ENCODE data around the gene KIF23.

The KIF23 gene

GRCh38 chr15:69395460-69395859 lies 18.7 kb upstream of the KIF23 start:
- H3K9ac ChIP-seq (ENCODE audit: low read length), result no peak overlapping the region
- H3K27me3 ChIP-seq (replicated peaks; ENCODE audit: control insufficient read depth, insufficient read depth, low read length), result no peaks in the 10 kb centered on the region
- H3K4me1 ChIP-seq (ENCODE audit: control insufficient read depth, insufficient read depth, low read length), result peaks cover 5% of the 10 kb centered on the region
- no peak overlapping the region for H3K4me3 ChIP-seq (ENCODE audit: low read length)
- no peaks in the 10 kb centered on the region for H3K9me3 ChIP-seq (ENCODE audit: control insufficient read depth, low read length)
- DNase-seq (ENCODE audit: low read depth), result no peak
- no peaks in the 10 kb centered on the region for H3K36me3 ChIP-seq (ENCODE audit: control insufficient read depth, insufficient read depth, low read length, severe bottlenecking)

DNA sequence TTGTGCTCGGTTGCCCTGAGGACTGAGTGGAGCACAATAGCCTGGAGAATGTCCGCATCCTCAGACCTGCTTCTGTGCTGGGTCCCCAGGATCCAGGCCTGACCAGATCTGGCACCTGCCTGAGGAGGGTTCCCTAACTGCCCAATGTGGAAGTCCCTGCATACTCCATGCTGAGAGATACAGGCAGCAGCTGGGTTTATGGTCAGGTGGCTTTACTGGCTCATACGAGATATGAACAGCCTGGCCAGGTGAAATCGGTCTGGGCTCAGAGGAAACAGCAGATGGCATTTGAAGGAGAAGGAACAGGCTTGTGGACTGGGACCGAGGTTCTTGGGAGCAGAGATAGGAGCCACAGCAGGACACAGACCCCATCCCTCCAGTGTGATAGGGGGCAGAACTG lies 18.2 kb upstream of the KIF23 start:
- Histone ChIP-seq H3K4me3 (ENCODE audit: low read length) (no peak overlapping the region), H3K9me3 (ENCODE audit: control insufficient read depth, low read length) (no peaks in the 10 kb centered on the region), H3K27me3 (replicated peaks; ENCODE audit: control insufficient read depth, insufficient read depth, low read length) (no peaks in the 10 kb centered on the region), H3K4me1 (ENCODE audit: control insufficient read depth, insufficient read depth, low read length) (peaks cover 5% of the 10 kb centered on the region), H3K9ac (ENCODE audit: low read length) (no peak overlapping the region), H3K36me3 (ENCODE audit: control insufficient read depth, insufficient read depth, low read length, severe bottlenecking) (no peaks in the 10 kb centered on the region)
- no peak for DNase-seq (ENCODE audit: low read depth)

DNA sequence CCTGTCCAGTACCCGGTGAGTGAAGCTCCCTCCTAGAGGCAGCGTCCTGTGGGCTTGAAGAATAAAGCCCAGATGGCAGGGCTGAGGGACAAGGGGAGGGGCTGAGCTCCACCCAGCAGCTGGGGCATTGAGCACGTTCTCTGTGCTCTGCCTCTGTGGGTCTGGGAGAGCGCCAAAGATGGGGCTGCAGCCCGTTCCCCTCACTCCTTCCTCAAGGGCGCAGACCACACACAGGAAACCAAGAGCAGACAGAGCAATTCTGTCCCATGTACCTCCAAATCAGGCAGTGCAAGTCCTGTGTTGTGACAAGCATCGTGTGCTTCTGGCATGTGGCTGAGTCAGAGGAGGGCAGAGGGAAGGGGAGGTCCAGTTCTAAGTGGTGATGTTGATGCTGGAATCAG lies 15.7 kb upstream of the KIF23 start:
- Histone ChIP-seq H3K9ac (ENCODE audit: low read length) (no peak overlapping the region), H3K36me3 (ENCODE audit: control insufficient read depth, insufficient read depth, low read length, severe bottlenecking) (no peaks in the 10 kb centered on the region), H3K4me3 (ENCODE audit: low read length) (no peak overlapping the region), H3K9me3 (ENCODE audit: control insufficient read depth, low read length) (no peaks in the 10 kb centered on the region), H3K27me3 (replicated peaks; ENCODE audit: control insufficient read depth, insufficient read depth, low read length) (no peaks in the 10 kb centered on the region), H3K4me1 (ENCODE audit: control insufficient read depth, insufficient read depth, low read length) (peaks cover 9% of the 10 kb centered on the region)
- peak; percentile 42 for DNase-seq (ENCODE audit: low read depth)

GRCh38 chr15:69400850-69401249 lies 13.3 kb upstream of the KIF23 start:
- no peak overlapping the region for H3K4me3 ChIP-seq (ENCODE audit: low read length)
- no peaks in the 10 kb centered on the region for H3K9me3 ChIP-seq (ENCODE audit: control insufficient read depth, low read length)
- no peaks in the 10 kb centered on the region for H3K27me3 ChIP-seq (replicated peaks; ENCODE audit: control insufficient read depth, insufficient read depth, low read length)
- no peaks in the 10 kb centered on the region for H3K36me3 ChIP-seq (ENCODE audit: control insufficient read depth, insufficient read depth, low read length, severe bottlenecking)
- H3K9ac ChIP-seq (ENCODE audit: low read length), result no peak overlapping the region
- H3K4me1 ChIP-seq (ENCODE audit: control insufficient read depth, insufficient read depth, low read length), result peaks cover 8% of the 10 kb centered on the region
- no peak for DNase-seq (ENCODE audit: low read depth)

DNA sequence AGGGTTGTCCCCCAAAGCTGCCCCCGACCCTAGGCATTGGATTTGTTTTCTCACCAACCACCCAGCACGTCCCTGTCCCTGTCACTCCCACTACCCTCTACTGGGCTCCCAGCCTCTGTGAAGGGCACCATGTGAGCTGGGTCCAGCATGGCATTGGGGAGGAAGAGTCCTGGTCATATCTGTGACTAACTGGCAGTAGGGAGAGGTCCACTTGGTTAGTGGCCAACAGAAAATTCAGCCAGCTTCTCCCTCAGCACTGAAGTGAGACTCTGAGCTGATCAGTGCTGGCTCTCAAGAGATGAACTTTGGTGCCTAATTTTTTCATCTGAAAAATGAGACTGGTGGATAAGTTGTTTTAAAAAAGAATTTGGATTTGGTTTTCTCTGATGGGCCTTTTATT lies 11.3 kb upstream of the KIF23 start:
- Histone ChIP-seq H3K36me3 (ENCODE audit: control insufficient read depth, insufficient read depth, low read length, severe bottlenecking) (no peaks in the 10 kb centered on the region), H3K9ac (ENCODE audit: low read length) (no peak overlapping the region), H3K4me3 (ENCODE audit: low read length) (no peak overlapping the region), H3K27me3 (replicated peaks; ENCODE audit: control insufficient read depth, insufficient read depth, low read length) (no peaks in the 10 kb centered on the region), H3K4me1 (ENCODE audit: control insufficient read depth, insufficient read depth, low read length) (peaks cover 8% of the 10 kb centered on the region), H3K9me3 (ENCODE audit: control insufficient read depth, low read length) (no peaks in the 10 kb centered on the region)
- DNase-seq (ENCODE audit: low read depth), result no peak

- Histone ChIP-seq H3K9me3 (ENCODE audit: control insufficient read depth, low read length) (no peaks in the 10 kb centered on the region), H3K36me3 (ENCODE audit: control insufficient read depth, insufficient read depth, low read length, severe bottlenecking) (no peaks in the 10 kb centered on the region), H3K4me3 (ENCODE audit: low read length) (no peak overlapping the region), H3K4me1 (ENCODE audit: control insufficient read depth, insufficient read depth, low read length) (peaks cover 8% of the 10 kb centered on the region), H3K27me3 (replicated peaks; ENCODE audit: control insufficient read depth, insufficient read depth, low read length) (no peaks in the 10 kb centered on the region), H3K9ac (ENCODE audit: low read length) (no peak overlapping the region)
- peak; percentile 84 for DNase-seq (ENCODE audit: low read depth)
These were observed 10.6 kb upstream of the KIF23 start for GRCh38 chr15:69403594-69403993.

- Histone ChIP-seq H3K9ac (ENCODE audit: low read length) (no peak overlapping the region), H3K9me3 (ENCODE audit: control insufficient read depth, low read length) (no peaks in the 10 kb centered on the region), H3K36me3 (ENCODE audit: control insufficient read depth, insufficient read depth, low read length, severe bottlenecking) (no peaks in the 10 kb centered on the region), H3K4me1 (ENCODE audit: control insufficient read depth, insufficient read depth, low read length) (peaks cover 8% of the 10 kb centered on the region), H3K27me3 (replicated peaks; ENCODE audit: control insufficient read depth, insufficient read depth, low read length) (no peaks in the 10 kb centered on the region), H3K4me3 (ENCODE audit: low read length) (no peak overlapping the region)
- DNase-seq (ENCODE audit: low read depth), result no peak
These were observed 9.0 kb upstream of the KIF23 start for GRCh38 chr15:69405110-69405509.

DNA sequence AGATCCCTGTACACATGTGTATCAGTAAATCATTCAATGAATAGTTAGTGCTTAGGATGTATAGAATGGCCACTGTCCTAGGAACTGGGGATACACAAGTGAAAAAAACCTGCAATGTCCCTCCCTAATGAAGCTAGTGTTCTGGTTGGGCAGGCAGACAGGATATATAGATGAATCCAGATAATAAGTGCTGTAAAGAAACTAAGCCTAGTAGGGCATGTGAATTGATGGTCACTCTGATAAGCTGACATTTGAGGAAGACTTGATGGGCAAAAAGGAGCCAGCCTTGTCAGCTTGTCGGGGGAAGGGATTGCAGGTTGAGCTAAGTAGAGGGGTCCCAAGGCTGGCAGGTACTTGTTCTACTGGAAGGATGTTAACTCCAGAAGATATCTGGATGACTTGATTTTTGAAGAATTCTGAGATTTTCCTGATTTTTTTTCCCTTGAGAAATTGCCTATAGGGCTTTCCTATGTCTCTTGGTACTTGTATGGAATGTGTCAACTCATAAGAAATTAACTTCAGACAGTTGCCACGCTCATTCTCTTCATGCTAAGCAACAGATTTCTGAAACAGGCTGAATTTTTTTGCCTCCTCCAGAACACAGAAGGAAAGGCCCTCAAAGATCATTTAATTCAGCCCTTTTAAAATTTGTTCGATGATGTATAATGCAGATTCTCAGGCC lies 6.3 kb upstream of the KIF23 start:
- DNase-seq (ENCODE audit: low read depth), result no peak
- H3K9me3 ChIP-seq (ENCODE audit: control insufficient read depth, low read length), result no peaks in the 10 kb centered on the region
- no peaks in the 10 kb centered on the region for H3K27me3 ChIP-seq (replicated peaks; ENCODE audit: control insufficient read depth, insufficient read depth, low read length)
- H3K9ac ChIP-seq (ENCODE audit: low read length), result no peak overlapping the region
- no peaks in the 10 kb centered on the region for H3K36me3 ChIP-seq (ENCODE audit: control insufficient read depth, insufficient read depth, low read length, severe bottlenecking)
- peaks cover 8% of the 10 kb centered on the region for H3K4me1 ChIP-seq (ENCODE audit: control insufficient read depth, insufficient read depth, low read length)
- H3K4me3 ChIP-seq (ENCODE audit: low read length), result no peak overlapping the region

DNA sequence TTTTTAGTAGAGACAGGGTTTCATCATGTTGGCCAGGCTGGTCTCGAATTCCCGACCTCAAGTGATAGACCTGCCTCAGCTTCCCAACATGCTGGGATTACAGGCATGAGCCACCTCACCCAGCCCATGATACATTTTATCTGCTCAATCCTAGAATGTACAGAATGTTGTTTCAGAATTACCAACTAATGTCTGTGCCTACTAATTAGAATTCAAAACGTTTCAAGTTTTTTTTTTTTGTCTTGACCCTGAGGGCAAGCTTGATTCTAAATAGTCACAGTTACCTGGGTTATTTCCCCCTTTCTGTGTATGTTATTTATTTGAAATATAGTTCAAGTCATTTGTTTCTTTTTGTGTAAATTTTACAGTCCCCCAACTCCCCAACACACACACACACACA lies 5.3 kb upstream of the KIF23 start:
- Histone ChIP-seq H3K4me3 (ENCODE audit: low read length) (no peak overlapping the region), H3K4me1 (ENCODE audit: control insufficient read depth, insufficient read depth, low read length) (peaks cover 5% of the 10 kb centered on the region), H3K27me3 (replicated peaks; ENCODE audit: control insufficient read depth, insufficient read depth, low read length) (no peaks in the 10 kb centered on the region), H3K9me3 (ENCODE audit: control insufficient read depth, low read length) (no peaks in the 10 kb centered on the region), H3K9ac (ENCODE audit: low read length) (no peak overlapping the region), H3K36me3 (ENCODE audit: control insufficient read depth, insufficient read depth, low read length, severe bottlenecking) (no peaks in the 10 kb centered on the region)
- DNase-seq (ENCODE audit: low read depth), result no peak

DNA sequence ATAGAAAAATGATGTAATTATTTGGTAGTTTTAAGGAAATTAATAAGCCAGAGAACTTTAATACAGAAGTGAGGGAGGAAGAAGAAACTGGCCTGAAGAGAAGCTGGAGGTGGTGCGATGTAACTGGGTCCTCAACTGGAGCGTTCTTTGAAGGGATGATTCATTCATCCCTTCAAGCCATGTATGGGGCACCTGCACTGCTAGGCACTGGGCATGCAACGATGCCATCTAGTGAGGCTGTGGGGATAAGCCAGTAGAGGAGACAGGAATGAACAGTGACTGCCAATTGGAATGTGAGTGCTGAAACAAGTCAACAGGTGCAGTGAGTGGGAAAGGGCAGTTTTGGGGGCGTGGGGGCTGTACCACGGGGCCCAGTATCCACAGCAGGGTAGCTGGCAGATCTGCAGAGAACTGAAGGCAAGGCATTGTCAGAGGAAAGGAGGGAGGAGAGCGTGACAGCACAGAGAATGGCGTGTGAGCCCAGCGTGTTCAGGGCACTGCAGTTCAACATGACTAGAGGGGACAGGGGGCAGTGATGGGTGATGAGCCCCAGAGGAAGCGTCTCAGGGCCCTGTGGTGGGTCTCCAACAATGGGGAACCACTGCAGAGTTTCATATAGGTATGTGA lies 3.8 kb upstream of the KIF23 start:
- peak; percentile 16 for DNase-seq (ENCODE audit: low read depth)
- Histone ChIP-seq H3K4me1 (ENCODE audit: control insufficient read depth, insufficient read depth, low read length) (peaks cover 7% of the 10 kb centered on the region), H3K36me3 (ENCODE audit: control insufficient read depth, insufficient read depth, low read length, severe bottlenecking) (no peaks in the 10 kb centered on the region), H3K4me3 (ENCODE audit: low read length) (no peak overlapping the region), H3K27me3 (replicated peaks; ENCODE audit: control insufficient read depth, insufficient read depth, low read length) (no peaks in the 10 kb centered on the region), H3K9ac (ENCODE audit: low read length) (no peak overlapping the region), H3K9me3 (ENCODE audit: control insufficient read depth, low read length) (no peaks in the 10 kb centered on the region)

- no peaks in the 10 kb centered on the region for H3K36me3 ChIP-seq (ENCODE audit: control insufficient read depth, insufficient read depth, low read length, severe bottlenecking)
- H3K27me3 ChIP-seq (replicated peaks; ENCODE audit: control insufficient read depth, insufficient read depth, low read length), result no peaks in the 10 kb centered on the region
- peaks cover 11% of the 10 kb centered on the region for H3K4me1 ChIP-seq (ENCODE audit: control insufficient read depth, insufficient read depth, low read length)
- no peak for DNase-seq (ENCODE audit: low read depth)
- H3K9me3 ChIP-seq (ENCODE audit: control insufficient read depth, low read length), result no peaks in the 10 kb centered on the region
- H3K9ac ChIP-seq (ENCODE audit: low read length), result no peak overlapping the region
- no peak overlapping the region for H3K4me3 ChIP-seq (ENCODE audit: low read length)
These were observed 1.9 kb upstream of the KIF23 start for GRCh38 chr15:69412274-69412673.

DNA sequence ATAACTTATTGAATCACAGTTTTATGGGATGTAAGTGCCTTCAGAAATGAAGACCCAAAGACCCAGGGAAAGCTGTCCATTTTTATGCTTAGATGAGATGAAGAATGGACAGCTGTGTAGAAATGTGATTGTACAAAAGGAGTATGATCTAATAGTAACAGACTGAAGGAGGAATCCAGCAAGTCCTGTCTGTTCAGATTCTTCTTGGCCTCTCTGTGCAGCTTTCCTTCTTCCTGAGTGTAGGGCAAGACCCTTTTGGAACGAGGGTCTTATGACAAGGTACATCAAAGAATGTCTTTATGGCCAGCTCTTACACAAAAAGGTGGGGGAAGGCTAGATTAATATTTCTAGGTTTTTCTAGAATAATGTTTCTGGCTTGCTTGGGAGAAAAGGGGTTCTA lies 1.4 kb upstream of the KIF23 start:
- no peak overlapping the region for H3K4me3 ChIP-seq (ENCODE audit: low read length)
- no peaks in the 10 kb centered on the region for H3K27me3 ChIP-seq (replicated peaks; ENCODE audit: control insufficient read depth, insufficient read depth, low read length)
- H3K4me1 ChIP-seq (ENCODE audit: control insufficient read depth, insufficient read depth, low read length), result peaks cover 11% of the 10 kb centered on the region
- no peak overlapping the region for H3K9ac ChIP-seq (ENCODE audit: low read length)
- DNase-seq (ENCODE audit: low read depth), result no peak
- no peaks in the 10 kb centered on the region for H3K9me3 ChIP-seq (ENCODE audit: control insufficient read depth, low read length)
- no peaks in the 10 kb centered on the region for H3K36me3 ChIP-seq (ENCODE audit: control insufficient read depth, insufficient read depth, low read length, severe bottlenecking)
